GM18951 (cell line): Measurements from ENCODE around the gene CCDC150.
A peak's percentile ranks its signal among the peaks of the same experiment; 100 is the strongest.

ENCODE experiments used
- POLR2A ChIP-seq: IDR thresholded peaks from 4 replicates; pipeline ENCODE4 v1.6.1; 2011; ENCODE audit warnings: mild to moderate bottlenecking; ENCODE audit not compliant: insufficient read length, insufficient read depth; ENCODE audit errors: extremely low read depth
- in situ Hi-C: fragments of 300-500 bp; cut with MboI; formaldehyde crosslinking; loops from one replicate; pipeline ENCODE4 v1.12.0; 2022; ENCODE audit warnings: low sequenced_read_pairs, mixed read lengths, inconsistent platforms; ENCODE audit not compliant: unreplicated experiment

The CCDC150 gene

GRCh38 chr2:196639180-196640030 lies at the start of gene CCDC150:
TSS of gene CCDC150 (plus strand) at chr2:196639715. CDS start at chr2:196639767, 52 bp downstream.
- in situ Hi-C loops = no loop called here
- peak; percentile 71 for TF ChIP-seq POLR2A

GRCh38 chr2:196590286-196590685 lies 49.2 kb upstream of the CCDC150 start:
- no peak for TF ChIP-seq POLR2A
- in situ Hi-C loops = no loop called here

- TF ChIP-seq POLR2A = no peak
- in situ Hi-C loops = no loop called here
Measured at GRCh38 chr2:196591004-196591403, 48.5 kb upstream of the CCDC150 start.

- in situ Hi-C loops = no loop called here
- no peak for TF ChIP-seq POLR2A
Measured at GRCh38 chr2:196591621-196592022, 47.9 kb upstream of the CCDC150 start.

DNA sequence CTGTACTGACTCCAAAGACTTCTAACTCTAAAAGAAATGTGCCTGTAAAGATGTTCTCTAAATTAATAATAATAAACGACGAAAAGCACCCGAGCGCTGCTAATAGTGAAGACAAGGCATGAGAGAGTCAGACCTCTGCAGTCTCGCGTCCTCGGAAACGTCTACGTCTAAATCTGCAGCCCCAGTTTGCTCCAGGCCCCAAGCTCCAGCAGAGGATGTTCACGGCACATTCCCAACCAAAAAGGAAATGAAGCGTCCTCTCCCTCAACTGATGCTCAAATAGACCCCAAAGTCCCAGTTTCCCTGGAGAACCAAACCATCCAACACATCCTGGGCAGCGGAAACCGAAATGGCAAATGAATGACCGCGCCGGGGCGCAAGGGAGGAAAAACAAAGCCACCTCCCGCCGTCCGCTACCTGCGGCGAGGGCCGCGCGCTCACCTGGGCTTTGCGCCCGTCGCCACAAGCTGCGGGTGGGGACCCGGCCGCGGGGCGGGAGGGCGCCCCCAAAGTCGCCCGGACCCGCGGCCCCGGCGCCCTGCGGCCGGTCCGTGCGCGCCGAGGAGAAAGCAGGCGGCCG lies 47.1 kb upstream of the CCDC150 start:
- no peak for TF ChIP-seq POLR2A
- in situ Hi-C loops = no loop called here

DNA sequence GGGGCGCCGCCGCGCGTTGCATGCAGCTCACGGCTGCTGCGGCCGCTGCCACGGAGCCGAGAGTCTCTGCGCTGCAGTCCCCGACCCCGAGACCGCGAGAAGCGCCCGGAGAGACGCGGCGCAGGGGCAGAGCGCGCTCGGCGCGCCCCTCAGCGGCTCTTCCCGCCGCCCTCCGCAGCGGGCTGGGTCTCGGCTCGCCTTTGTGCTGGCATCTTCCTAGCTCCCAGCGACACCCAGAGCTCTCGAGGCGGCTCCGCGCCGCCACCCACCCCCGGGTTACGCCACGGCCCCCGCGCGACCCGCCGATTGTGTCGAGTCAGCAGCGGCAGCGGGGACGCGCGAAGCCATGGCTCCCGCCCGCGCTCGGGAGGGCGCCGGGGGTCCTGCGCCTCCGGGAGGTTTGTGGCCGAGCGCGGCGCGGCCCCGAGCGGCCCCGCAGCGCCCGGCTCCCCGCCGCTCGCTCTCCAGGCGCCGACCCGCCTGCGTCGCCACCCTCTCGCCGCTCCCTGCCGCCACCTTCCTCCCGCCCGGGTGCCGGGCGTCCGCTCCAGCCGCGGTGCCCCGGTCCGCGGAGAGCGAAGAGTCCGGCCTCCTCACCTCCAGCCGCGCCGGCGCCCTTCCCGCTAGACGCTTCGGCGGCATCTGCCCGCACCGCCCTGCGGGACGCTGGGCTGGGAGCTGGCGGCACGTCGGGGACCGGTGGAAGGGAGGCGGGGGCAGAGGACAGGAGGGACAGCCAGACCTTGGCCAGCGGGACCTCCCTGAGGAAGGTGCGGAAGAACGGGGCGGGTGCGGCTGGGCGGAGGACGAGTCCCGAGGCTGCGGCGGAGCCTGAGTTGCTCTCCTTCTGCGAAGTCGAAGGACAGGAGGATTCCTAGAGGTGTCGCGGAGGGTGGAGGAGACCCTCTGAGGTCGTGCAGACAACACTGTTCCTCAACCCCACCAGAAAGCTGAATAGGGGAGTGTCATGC lies 46.3 kb upstream of the CCDC150 start, which contains the start of gene HECW2:
Gene HECW2, minus strand, starts transcription at position 644 of the 971 bp plus-strand sequence.
- in situ Hi-C loops = no loop called here
- TF ChIP-seq POLR2A = no peak

DNA sequence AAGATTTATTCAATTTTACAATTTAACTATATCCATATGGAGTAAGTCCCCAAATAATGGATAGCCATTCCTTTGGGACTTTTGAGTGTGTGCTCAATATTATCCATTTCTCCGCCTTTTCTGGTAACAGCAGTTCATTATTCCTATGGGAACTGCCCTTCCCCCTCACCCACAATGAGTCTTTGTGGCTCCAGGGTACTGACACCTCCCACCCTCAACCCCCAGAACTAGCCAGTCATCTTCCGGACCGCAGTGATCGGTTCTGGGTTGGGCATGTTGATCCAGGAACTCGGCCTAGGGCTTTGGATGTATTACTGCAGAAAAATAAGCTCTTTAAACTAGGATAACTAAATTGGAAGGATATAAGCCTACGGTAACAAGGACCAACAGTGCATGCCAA lies 45.4 kb upstream of the CCDC150 start:
- in situ Hi-C loops = no loop called here
- TF ChIP-seq POLR2A = no peak

DNA sequence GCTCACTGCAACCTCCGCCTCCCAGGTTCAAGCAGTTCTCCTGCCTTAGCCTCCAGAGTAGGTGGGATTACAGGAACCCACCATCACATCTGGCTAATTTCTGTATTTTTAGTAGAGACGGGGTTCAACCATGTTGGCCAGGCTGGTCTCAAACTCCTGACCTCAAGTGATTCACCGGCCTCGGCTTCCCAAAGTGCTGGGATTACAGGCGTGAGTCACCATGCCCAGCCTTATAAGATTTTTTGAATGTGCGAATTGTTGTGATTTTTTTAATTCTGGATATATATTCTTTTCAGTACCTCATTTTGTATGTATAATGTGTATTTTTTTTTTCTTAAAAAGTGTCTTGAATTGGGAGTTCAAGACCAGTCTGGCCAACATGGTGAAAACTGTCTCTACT lies 42.0 kb upstream of the CCDC150 start:
- TF ChIP-seq POLR2A = no peak
- in situ Hi-C loops = no loop called here

- no peak for TF ChIP-seq POLR2A
- in situ Hi-C loops = no loop called here
Measured at GRCh38 chr2:196598412-196598811, 41.1 kb upstream of the CCDC150 start.

DNA sequence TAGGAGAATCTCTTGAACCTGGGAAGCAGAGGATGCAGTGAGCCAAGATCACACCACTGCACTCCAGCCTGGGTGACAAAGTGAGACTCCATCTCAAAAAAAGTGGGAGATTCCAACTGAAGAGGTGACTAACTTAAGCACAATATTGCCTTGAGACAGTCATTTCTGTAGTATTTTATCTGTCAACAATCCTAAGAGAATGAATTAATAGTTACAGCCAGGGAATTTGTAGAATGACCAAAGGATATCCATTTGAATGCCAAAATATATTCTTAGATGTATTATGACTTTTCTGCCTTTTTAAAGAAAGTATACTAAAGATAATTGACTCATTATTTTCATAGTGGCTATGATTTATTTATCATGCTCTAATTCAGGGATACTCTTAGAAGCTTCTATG lies 40.7 kb upstream of the CCDC150 start:
- in situ Hi-C loops = no loop called here
- TF ChIP-seq POLR2A = no peak

DNA sequence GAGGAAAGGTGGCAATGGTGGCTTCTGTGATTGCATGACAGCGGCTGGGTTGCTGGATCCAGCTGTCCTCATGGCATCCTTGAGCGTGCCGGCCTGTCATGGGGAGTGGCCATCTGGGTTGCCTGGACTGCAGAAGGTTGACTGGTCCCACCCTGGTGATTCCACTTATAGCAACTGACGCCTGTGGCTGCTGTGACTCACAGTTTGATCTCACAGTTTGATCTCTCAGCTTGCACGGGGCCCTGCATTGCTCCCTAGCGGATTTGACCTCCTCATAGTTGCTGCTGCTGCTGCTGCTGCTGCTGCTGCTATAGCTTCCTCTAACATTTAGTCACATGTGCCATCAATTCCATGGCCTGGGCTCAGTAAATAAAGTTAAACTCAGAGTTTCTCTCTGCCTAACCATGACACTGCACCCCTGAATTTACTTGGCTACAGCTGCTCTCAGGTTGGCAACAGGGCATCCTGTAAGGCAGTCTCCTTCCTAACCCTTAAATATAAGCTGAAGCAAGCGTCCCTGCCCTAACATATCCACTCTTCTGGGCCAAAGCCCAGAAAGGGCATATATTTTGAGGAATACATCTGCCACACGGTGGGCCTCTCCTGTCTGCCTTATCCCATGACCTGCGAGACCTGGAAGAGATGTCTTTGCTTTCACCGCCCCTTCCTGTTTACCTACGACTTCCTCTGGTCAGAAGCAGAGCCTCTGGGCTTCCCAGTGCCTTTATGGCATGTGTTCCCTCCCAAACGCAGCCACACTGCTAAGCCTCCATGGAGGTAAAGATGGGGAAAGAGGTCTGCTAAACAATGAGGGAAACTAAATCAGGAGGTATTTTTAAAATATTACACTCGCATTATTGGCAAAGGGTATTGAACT lies 37.8 kb upstream of the CCDC150 start:
- in situ Hi-C loops = no loop called here
- TF ChIP-seq POLR2A = no peak

DNA sequence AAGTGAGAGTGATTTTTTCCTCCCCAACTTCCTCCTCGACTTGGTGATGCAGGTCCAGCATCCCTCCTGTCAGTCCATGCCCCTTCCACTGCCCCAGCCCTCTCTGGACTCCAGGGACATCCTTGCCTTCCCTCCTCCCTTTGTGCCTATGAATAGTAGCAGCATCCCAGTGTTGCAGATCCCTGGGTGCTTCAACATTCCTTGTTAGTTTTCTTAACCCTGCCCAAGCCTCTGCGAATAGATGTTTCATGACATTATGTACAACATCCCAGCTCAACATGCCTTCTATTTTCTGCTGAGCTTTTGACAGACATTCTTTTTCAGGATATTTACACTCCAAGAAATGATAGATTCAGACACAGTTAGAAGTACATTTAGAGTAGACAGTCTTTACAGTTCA lies 35.3 kb upstream of the CCDC150 start:
- in situ Hi-C loops = no loop called here
- TF ChIP-seq POLR2A = no peak
